Stimulated activated CD4-positive, alpha-beta T cell treated with anti-CD3 and anti-CD28 coated beads, Interleukin-2, amount 100 ng/mL, for 4 hours (primary cell): Measurements from ENCODE around the gene BLACAT1.
"Not testable (repeated sequence)": the region's sequence is repeated elsewhere in the genome, so short reads cannot be mapped to it uniquely, and the experiment has no call there.

Experiments
- DNase-seq: peaks from one replicate; pipeline ENCODE4 v3.0.0-alpha.2; 2020; ENCODE audit warnings: low read depth

BLACAT1 gene

DNA sequence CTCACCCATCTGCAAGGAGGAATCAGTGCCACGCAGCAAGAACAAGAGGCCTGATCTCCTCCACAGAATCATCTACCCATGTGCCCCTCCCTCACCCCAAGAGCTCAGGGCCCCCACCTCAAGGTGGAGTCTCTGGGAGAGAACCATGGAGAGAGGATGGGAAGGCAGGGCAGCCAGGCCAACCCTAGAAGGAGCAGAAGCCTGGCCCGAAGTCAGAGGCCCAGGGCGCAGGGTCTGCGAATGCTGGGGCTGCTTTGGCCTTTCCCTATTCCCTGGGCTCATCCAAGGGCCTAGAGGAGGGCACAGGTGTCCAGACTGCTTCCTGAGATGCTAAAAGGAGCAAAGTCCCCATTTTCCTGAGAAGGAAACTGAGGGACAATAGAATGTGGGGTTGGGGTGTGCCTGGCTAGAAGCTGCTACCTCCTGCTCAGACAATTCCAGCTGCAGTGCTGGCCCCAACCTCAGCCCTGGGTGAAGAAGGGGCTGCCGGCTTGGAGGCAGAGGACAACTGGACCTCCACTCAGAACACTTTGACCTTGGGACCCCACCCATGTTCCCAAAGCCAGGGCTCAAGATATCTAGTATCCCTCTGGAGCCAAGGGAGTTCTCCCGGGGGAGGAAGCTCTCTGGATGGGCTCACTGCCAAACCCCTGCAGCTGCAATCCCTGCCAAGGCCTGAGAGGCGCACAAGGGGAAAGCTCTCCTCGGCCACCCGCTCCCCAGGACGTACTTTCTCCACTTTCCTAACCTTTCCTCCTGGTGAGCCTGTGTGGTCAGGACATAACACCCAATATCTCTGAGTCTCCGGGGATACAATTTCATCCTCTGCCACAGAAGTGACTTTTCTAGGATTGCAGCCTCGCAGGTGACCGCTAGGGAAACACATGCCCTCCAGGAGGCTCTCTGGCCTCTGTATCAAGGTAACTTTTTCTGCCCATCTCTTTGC lies 17.4 kb downstream of the BLACAT1 start:
- DNase-seq = no peak

DNA sequence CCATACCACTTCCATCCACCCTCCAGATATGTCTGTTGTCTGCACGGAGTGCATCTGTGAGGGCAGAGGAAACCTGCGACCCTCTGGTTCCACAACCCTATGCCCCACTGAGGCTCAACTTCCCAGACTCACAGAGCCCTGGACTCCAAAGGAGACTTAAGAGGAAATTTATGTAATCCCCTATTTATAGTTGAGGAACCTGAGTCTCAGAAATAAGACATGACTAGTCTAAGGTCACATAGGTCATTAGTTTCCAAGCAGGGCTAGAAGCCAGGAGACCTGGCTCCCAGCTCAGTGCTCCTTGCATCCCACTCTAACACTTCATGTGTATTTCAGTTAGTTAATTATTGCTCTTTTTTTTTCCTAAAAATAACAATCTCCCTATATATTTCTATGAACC lies 18.3 kb downstream of the BLACAT1 start:
- DNase-seq = no peak

DNA sequence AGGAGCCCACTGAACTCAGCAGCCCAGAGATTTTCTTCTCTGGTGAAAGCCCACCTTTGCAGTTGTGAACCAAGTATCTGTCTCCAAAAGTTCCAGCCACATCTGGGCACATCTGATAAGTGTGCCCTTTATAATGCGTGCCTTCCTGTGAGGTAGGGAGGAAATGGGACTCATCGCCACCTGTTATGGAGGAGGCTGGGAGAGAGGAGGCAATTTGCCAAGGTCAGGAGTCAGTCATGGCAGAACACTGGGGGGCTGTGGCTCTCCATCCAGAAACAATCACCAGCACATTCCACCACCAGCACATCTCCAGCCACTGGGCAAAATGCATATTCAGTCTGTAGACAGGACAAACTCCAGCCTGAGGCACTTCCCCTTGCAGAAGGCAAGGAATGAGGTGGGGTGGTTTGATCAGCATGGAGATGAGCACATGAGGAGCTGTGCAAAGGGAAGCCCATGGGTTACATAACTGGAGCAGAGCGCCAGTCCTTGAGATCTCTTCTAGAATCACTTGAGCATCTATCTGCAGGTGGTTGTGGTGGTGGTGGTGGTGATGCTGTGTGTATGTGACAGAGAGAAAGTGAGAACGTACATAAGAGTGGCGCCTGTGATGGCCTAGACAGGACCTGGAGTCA lies 19.0 kb downstream of the BLACAT1 start:
- DNase-seq = no peak

DNA sequence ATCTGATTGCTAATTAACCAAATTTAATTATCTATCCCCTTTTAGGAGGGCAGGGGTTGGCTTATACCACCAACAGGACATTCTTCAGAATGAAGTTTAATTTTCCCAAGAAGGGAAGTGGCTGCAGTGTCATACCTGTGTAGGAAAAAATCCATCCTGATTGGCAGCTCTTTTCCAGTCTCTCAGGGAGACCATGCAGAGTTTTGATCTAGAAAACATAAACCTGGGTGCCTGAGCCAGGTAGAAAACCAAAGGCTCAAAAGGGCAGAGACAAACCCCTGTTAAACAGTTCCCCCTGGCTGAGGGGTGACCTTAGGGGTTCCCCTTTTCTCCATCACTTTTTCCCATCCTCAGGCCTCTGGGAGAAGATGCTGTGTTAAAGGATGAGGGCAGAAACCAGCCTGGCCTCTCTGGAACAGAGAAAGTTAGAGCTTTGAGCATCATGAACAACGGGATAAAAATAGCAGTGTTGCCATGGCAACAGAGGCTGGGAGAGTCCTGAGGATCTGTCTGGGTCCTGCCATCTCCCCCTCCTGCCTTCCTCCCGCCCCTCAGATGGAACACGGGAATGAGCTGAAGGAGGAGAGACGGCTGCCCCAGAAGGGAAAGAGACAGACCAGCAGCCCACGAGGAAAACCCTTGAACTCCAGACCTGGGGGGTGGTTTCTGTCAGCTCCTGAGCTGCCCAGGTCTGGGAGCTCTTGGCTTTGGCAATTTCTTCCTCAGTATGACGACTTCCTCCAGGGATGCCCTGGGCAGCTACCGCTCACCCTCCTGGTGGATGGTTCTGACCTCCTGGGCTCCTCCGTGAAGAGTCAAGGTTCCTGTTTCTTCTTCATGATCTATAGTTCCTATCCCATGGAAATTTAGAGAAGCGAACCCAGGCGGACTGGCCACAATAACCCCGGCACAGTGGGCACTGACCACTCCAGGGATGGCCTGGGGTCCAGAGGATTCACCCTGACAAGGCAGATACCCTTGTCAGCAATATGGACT lies 20.0 kb downstream of the BLACAT1 start:
- no peak for DNase-seq

DNA sequence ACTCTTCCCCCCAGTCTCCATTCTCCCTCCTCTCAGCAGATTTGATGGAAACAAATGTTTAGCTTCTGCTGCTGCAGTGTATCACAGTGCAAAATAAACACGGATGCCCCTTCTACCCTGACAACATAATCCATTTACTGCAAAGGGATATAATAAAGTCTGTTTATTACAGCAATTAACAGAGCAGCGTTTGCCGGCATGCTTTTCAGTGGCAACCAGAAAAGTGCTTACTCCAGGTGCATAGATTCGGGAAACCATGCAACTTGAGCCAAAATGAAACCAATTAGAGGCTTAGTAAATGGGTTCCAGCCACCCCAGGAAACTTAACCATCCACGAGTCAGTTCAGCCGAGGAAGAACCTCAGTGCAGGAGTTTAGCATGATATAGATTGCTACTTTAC lies 21.1 kb downstream of the BLACAT1 start:
- DNase-seq = no peak

DNA sequence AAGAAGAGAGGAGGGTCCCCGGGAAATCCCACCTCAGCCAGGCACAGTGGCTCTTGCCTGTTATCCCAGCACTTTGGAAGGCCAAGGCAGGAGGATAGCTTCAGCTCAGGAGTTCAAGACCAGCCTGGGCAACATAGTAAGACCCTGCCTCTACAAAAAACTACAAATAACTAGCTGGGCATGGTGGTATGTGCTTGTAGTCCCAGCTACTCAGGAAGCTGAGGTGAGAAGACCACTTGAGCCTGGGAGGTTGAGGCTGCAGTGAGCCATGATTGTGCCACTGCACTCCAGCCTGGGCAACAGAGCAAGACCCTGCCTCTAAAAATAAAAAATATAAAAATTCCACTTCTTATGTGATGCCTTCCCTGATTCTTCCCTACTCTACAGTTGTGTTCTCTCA lies 23.2 kb downstream of the BLACAT1 start:
- DNase-seq = not testable (repeated sequence)

DNA sequence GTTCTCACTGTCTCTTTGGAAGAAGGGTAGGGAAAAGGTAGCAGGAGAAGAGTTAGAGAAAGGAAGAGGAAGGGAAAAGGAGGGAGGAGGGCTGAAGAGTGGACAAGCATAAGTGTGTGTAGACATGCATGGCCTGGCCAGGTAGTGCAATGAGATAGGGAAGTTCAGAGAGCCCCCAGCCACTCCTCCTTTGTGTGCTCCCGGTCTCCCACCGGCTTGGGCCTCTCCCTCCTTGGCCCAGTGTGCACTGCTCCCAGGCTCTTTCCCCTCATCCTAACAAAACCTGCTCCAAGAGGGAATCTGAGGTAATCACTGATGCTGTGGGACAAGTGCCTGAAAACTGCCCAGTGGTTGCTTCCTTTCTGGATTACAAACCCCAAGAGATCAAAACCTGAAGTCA lies 23.7 kb downstream of the BLACAT1 start:
- DNase-seq = no peak

DNA sequence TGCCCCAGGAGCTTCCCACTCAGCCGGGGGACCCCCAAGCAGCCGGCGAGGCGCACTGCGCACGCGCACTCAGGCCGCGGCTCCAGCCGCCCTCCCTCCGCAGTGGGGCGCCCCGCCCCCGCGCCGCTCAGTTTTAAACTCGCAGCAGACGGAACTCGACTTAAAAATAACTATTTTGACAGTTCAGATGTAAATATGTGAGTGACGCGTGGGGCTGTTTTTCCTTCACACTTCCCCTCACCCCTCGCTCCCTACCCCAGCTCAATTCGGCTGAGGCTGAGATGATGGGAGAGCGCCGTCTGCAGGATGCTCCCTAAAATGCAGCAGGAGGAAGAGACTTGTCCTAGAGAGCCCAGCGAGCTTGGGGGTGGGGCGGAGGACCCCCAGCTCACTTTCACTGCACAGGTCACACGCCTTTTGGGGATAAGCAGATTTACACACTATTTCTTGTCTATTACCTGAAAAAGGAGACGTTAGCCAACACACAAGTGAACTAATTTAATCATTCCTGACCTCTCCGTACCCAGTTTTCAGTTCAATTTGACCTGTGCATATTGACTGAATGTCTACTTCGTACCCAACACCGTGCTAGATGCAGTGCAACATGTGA lies 25.0 kb downstream of the BLACAT1 start:
- peak; percentile 22 for DNase-seq

DNA sequence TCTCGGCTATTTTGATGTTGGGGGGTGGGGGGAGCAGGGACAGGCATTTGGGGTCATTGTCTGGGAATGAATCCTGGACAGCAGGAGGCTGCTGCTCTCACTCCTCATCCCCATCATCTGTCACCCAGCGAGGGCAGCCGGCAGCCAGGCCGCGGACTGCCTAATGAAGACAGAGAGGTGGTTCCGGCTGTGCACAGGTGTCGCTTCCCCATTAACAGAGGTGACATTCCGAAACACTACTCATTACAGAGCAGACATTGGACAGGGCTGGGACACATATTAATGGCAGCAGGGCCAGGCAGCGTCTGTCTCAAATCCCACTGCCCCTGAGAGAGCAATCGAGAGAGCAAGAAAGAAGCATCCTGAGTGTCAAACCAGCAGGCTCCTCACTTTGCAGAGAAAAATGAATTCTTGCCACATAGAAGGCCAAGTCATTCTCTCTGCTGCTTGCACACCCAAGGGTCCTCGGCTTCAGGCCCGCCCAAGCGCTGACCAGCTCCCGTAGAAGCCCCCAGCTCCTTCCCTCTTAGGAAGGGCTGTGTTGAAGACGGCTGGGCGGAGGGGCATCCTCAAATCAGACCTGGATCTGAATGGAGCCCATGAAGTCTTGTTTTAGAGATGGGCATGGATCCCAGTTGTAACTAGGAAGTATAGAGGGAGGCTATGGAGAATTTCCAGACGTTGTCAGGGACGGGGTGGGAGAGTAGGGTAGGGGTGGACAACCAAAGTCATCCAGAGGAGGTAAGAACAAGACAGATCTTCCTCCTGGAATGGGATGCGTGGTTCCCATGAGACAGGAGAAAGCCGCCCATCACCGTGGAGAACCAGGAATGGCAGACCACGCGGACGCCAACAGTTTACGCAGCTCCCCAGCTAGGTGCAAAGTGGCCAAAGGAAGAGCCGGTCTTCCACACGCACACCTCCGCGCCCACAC lies 25.8 kb downstream of the BLACAT1 start:
- DNase-seq = no peak

DNA sequence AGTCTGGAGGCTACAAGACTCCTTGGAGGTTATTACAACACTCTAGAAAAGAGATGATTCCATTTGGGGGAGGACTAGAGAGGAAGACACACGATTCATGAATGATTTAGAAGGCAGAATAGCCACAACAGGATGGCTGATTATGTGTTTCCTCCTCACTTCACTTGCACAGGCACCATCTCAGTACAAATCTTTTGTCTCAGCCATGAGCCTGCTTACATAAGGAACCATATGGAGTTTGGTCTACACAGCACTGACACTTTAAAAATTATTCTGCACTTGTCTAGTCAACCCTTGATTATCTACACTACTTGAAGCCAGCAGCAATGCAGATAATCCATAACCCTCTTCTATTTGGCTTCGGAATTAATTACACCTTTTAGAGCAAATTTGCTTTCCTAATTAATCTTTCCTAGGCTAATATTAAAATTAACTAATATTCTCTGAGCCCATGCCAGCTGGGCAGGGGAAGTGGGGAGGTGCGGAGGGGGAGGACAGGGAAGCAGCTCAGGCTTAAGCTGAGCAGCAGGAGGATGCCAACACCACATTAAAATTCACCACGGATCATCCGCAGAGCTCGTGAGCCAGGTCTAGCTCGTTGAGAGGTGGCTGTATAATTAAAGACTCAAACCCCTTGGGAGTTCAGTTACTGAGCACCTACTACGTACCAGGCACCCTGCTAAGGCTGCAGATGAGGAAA lies 30.8 kb downstream of the BLACAT1 start:
- DNase-seq = no peak

DNA sequence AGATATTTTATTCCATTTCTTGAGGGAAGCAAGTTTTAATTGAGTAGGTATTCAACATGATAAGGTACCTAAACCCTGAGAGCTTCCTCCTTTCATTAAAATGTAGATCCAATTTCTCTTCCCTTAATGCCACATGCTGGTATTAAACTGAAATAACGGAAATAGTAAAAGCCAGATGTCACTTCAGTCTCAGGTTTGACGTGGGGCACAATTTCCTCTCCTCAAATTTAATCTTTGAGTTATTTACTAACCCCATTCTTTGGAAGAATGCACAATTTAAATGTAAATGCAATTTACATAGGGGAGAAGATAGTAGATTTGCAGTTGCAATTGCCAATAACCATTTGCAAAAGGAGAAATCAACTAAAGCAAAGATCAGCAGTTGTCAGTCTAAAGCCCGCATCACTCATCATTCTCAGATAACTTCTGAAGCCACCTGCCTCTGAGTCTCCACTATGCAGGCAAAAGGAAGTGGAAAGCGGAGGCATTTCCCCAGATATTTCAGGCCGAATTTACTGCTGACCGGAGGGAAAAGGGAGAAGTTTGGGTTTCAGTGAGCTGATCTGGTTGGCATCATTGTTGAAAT lies 31.9 kb downstream of the BLACAT1 start:
- DNase-seq = no peak

DNA sequence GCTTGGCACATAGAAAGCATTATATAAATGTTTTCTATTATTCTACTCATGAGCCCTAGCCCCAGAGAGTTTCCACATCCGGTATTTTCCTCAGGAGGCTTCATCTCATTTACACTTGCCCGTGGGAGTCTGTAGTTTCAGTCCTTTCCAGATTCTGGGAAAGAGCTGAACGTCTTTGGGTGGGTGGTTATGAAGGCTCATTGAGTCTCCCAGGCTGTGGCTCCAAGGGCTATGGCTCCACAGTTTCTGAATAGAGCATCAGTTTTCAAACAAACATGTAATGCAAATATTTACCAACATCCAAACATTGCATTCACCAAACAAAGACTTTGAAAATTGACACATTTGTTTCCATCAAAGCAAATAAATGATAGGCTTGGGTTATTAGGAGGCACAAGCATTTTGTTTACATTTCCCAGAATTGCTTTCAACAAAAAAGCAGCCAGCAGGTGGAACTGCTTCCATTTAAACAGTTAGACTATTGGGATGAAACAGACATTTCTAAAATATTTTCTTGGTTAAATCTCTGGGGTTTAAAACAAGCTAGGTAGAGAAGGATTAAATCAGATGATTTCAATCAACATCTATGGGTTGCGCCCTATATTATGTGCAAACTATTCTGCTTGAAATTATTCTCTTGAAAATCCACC lies 32.7 kb downstream of the BLACAT1 start:
- DNase-seq = no peak

DNA sequence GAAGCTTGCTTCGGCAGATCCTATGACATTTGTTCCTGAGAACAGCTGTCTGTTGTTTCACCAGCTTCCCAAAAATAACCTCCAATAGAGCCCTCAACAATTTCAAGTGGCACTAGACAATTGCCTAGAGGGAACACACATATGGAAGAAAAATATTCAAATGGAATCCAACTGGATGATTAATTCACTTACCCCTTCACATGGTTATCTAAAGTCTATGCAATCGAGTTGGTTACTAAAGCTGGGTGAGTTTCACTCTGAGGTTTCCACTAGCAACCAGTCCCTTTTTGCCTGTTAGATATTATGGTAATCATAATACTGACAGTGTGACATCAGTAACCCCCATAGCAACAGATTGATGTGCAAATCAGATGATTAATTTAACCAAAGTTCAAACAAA lies 34.0 kb downstream of the BLACAT1 start, which contains the start of gene LEMD1:
Gene LEMD1, minus strand, starts transcription at position 259 of the 400 bp plus-strand sequence. CDS start 1,520 bp downstream, outside the sequence.
- DNase-seq = no peak

DNA sequence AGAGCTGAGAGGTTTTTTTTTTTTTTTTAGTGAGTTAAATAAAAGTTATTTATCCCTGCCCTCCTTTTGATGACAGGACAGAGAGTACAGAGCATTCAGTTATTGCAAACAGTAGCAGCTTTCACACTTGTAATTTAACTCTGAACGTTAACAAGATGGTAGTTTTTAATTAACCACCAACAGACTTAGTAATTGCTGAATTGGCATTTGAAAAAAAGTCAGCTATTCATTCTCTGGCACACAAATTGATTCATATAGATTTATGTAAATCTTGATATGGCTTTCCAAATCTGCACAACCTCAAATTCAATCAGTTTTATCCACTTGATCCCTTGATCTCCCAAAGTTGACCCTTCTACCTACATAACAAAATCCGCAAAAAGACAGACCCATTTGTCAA lies 34.9 kb downstream of the BLACAT1 start:
- no peak for DNase-seq

DNA sequence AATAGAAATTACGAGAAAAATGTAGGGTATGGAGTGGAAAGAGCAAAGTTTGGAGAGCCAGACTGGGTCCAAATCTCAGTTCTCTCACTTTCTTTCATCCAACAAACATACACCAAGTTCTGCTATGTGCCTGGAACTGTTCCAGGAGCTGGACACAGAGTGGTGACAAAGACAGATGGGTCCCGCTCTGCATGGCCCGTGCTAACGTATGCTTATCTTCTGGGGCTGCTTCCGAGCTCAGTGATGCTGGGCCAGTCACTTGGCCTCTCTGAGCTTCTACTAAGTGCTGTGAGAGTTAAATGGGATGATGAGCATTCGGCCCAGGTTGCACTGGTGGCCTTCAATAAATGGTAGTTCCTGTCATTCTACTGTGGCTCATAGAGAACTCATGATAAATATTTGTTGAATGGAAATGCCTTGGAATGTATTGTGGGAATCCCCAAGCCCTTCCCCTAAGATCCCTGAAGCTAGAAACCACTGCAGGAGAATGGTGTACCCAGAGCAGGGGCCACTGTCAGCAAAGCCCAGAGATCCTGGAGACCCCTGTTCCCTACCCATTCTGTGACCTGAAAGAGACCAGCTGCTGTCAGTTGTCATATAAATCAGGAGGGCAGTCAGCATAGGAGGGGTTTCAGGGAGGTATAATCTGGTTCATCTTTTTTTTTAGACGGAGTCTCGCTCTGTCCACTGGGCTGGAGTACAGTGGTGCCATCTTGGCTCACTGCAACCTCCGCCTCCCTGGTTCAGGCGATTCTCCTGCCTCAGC lies 37.8 kb downstream of the BLACAT1 start:
- DNase-seq = no peak

DNA sequence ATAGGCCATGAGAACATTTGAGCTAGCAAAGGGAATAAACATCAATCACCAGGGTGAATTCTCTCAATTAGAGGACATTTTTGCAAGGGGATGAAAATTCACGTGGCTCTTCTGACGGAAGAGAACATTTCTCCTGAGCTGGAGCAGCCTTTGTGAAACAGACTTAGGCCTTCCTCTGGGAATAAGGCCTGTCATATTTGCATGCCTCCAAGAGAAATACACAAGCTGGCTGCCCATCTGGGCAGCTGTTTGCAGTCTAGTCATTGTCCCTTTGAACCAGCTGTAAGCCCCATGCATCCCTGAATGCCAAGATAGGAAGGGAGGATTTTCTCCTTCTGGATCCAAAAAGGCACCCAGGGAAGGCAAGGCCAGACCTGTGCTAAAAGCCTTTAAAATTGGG lies 39.5 kb downstream of the BLACAT1 start:
- DNase-seq = no peak

DNA sequence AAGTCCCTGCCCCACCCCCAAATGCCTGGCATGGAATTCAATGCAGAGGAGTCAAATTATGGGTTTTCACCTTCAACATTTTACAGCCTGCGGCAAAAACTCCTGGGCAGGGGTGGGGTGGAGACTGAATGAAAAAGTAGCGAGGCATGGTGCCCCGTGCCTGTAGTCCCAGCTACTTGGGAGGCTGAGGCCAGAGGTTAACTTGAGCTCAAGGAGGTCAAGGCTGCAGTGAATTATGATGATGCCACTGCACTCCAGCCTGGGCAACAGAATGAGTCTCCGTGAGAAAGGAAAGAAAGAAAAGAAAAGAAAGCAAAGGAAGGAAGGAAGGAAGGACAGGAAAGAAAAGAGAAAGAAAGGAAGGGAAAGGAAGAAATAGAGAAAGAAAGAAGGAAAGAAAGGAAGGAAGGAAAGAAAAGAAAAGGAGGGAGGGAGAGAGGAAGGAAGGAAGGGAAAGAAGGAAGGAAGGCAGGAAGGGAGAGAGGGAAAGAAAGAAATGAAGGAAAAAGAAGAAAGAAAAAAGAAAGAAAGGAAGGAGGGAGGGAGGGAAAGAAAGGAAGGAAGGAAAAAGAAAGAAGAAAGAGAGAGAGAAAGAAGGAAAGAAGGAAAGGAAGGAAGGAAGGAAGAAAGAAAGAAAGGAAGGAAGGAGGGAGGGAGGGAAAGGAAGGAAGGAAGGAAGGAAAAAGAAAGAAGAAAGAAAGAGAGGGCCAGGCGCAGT lies 45.1 kb downstream of the BLACAT1 start:
- no peak for DNase-seq

DNA sequence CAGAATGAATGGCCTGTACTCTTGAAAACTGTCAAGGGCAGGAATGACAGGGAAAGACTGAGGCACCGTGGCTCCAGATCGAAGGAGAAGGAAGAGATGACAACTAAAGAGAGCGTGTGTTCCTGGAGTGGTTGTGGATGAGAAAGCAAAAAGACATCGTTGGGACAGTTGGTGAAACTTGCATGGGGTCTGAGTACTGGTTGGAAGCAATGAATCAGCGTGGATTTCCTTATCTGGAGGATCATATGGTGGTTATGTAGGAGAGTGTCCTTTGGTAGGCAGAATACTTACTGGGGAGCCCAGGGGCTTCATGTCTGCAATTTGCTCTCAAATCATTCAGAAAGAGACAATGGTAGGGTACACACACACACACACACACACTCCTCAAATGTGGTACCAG lies 47.9 kb downstream of the BLACAT1 start:
- DNase-seq = no peak
